HepG2 (cell line): ENCODE results near the gene DMKN. TPM values are rescaled to one million over a fixed set of nuclear protein-coding genes. Genes with fewer than 3 reads are reported as not detected.

Source experiments
- ATAC-seq: fragments of 200-7000 bp; cut with Tn5 transposase; 3 replicates; pipeline ENCODE4 v1.9.1; 2020; ENCODE audit warnings: mild to moderate bottlenecking, moderate library complexity
- BruUV-seq: library from RNA; stranded (reverse); fragments of 400-500 nt; replicated peaks from 2 replicates; lab custom pipeline; 2021; lab: Mats Ljungman, UMichigan
- CTCF ChIA-PET: fragments of 300-600 bp; formaldehyde crosslinking; extraction: SDS; loops from one replicate; lab custom pipeline; 2021; ENCODE audit warnings: low total read pairs, inconsistent platforms, low intra/inter-chr PET ratio; lab: Yijun Ruan, JAX
- POLR2A ChIA-PET: fragments of 350-600 bp; sonication (Branson Sonifier 250); formaldehyde crosslinking; loops from one replicate; lab custom pipeline; 2020; ENCODE audit warnings: antibody characterized with exemption, inconsistent platforms; lab: Yijun Ruan, JAX
- DNase-seq: peaks from one replicate; pipeline ENCODE4 v3.0.0-alpha.2; 2015; ENCODE audit warnings: low spot score
- FAIRE-seq: peaks from 3 replicates; lab custom pipeline; 2011; peaks lifted over from hg19 to GRCh38; lab: Jason Lieb, UNC
- H2AFZ ChIP-seq: one replicate; pipeline ENCODE4 v1.6.1; 2011; ENCODE audit warnings: low read length, inconsistent platforms
- H3K27ac ChIP-seq: fragments of 300-600 bp; 3 replicates; pipeline ENCODE4 v1.8.0; 2011; ENCODE audit warnings: mixed run types, mild to moderate bottlenecking, mixed read lengths, low read length, inconsistent platforms; ENCODE audit not compliant: insufficient read depth; ENCODE audit errors: extremely low read length
- H3K27me3 ChIP-seq, 2 experiments: fragments of 200-600 bp in 1 of 2; 2 replicates in 1 of 2; 3 replicates in 1 of 2; pipeline versions ENCODE4 v1.6.0 to v1.8.0; 2011; ENCODE audit warnings: low read length in 2 of 2, mild to moderate bottlenecking in 2 of 2, moderate library complexity in 2 of 2, inconsistent platforms in 1 of 2; ENCODE audit not compliant: insufficient read depth in 2 of 2, control insufficient read depth in 1 of 2
- H3K36me3 ChIP-seq, 2 experiments: fragments of 200-600 bp in 1 of 2; replicated peaks in 1 of 2; 2 replicates in 1 of 2; 3 replicates in 1 of 2; pipeline versions ENCODE4 v1.5.1 to v1.8.0; 2011; ENCODE audit warnings: low read length in 2 of 2, inconsistent platforms in 1 of 2; ENCODE audit not compliant: insufficient read depth in 2 of 2, control insufficient read depth in 1 of 2
- H3K4me1 ChIP-seq: 2 replicates; pipeline ENCODE4 v1.5.1; 2012; ENCODE audit warnings: low read length, inconsistent platforms; ENCODE audit not compliant: insufficient read depth
- H3K4me2 ChIP-seq: 2 replicates; pipeline ENCODE4 v1.6.0; 2011; ENCODE audit warnings: low read depth, low read length, inconsistent platforms
- H3K4me3 ChIP-seq, 3 experiments: fragments of 200-600 bp in 1 of 3; sonication (generic), shearing (Covaris generic) in 1 of 3; replicated peaks in 1 of 3; 2 replicates each; pipeline ENCODE4 v1.5.1; 2011 to 2016; ENCODE audit warnings: low read length in 3 of 3, inconsistent platforms in 2 of 3, low read depth in 2 of 3, mild to moderate bottlenecking in 2 of 3, control low read depth in 1 of 3, mixed read lengths in 1 of 3; ENCODE audit not compliant: insufficient read depth in 1 of 3
- H3K79me2 ChIP-seq: one replicate; pipeline ENCODE4 v1.6.1; 2011; ENCODE audit warnings: low read length, inconsistent platforms; ENCODE audit not compliant: insufficient read depth
- H3K9ac ChIP-seq: 2 replicates; pipeline ENCODE4 v1.6.0; 2011; ENCODE audit warnings: mild to moderate bottlenecking, low read depth, low read length, inconsistent platforms; ENCODE audit not compliant: insufficient read depth
- H3K9me3 ChIP-seq: 2 replicates; pipeline ENCODE4 v1.5.1; 2012; ENCODE audit warnings: mild to moderate bottlenecking, low read length
- H4K20me1 ChIP-seq: 2 replicates; pipeline ENCODE4 v1.6.0; 2011; ENCODE audit warnings: inconsistent platforms, mild to moderate bottlenecking, low read length, moderate library complexity; ENCODE audit not compliant: insufficient read depth
- BCL3 ChIP-seq: sonication (generic); formaldehyde crosslinking; IDR thresholded peaks from 2 replicates; pipeline ENCODE4 v1.5.1; 2020; ENCODE audit warnings: mild to moderate bottlenecking, missing genetic modification reagents, moderate library complexity
- IKZF4 ChIP-seq: sonication (generic); formaldehyde crosslinking; IDR thresholded peaks from 2 replicates; pipeline ENCODE4 v1.5.1; 2020; ENCODE audit warnings: borderline replicate concordance, mild to moderate bottlenecking, low read depth, missing genetic modification reagents; ENCODE audit errors: not compliant biosample characterization
- KAT2B ChIP-seq: fragments of 150-350 bp; IDR thresholded peaks from 2 replicates; pipeline ENCODE4 v1.6.1; 2014; ENCODE audit warnings: low read depth, low read length, borderline replicate concordance
- PCBP2 ChIP-seq: fragments of 200-400 bp; formaldehyde crosslinking; optimal IDR thresholded peaks from 2 replicates; pipeline ENCODE3; 2018; ENCODE audit warnings: low read length, low read depth; ENCODE audit not compliant: poor library complexity, severe bottlenecking
- RBM22 ChIP-seq: fragments of 200-400 bp; formaldehyde crosslinking; optimal IDR thresholded peaks from 2 replicates; pipeline ENCODE3; 2017; ENCODE audit warnings: mild to moderate bottlenecking, low read length, moderate library complexity
- ZNF546 ChIP-seq: sonication (generic); formaldehyde crosslinking; conservative IDR thresholded peaks from 2 replicates; pipeline ENCODE4 v1.8.1; 2023; ENCODE audit warnings: mild to moderate bottlenecking, missing genetic modification reagents
- WGBS: methylation state at CpG from one replicate; pipeline ENCODE4 v1.1.6; 2017; ENCODE audit warnings: low lambda C conversion rate; 5-methylcytosine and 5-hydroxymethylcytosine counted together
- in situ Hi-C: cut with HindIII; loops from 2 replicates; pipeline ENCODE4 v1.10.0; 2017; ENCODE audit warnings: low pct_unique_long_range_greater_than_20kb; ENCODE audit not compliant: extremely low pct_ligation_motif_present
- intact Hi-C: fragments of 100-400 bp; cut with micrococcal nuclease; formaldehyde crosslinking; loops from one replicate; pipeline ENCODE4 v1.10.0; 2022; ENCODE audit not compliant: unreplicated experiment
- polyA plus RNA-seq, 8 experiments: library from polyadenylated mRNA; depleted of rRNA in 3 of 8; stranded (reverse) in 7 of 8; unstranded in 1 of 8; fragments of >200 nt; fragmentation: Illumina TruSeq in 4 of 8; extraction: Trizol in 4 of 8; gene quantifications; 2 replicates each; pipeline versions ENCODE4 v1.2.1 to v1.2.3, GENCODE V29; 2011 to 2016; ENCODE audit warnings: low read depth in 4 of 8, missing spikeins in 1 of 8, mixed read lengths in 1 of 8; ENCODE audit not compliant: insufficient read depth in 1 of 8
- total RNA-seq, 5 experiments: library from RNA; depleted of rRNA; stranded (reverse); fragments of >200 nt; fragmentation: Illumina TruSeq; extraction: Trizol; gene quantifications; 2 replicates each; pipeline ENCODE4 v1.2.3, GENCODE V29; 2016; ENCODE audit warnings: low read depth in 1 of 5

The DMKN gene
- total and polyA plus RNA-seq, 2 of the 13 experiments (the other 11 are each of a cell fraction or from before 2014, with no cell fraction given), result 50.8 to 57.1 TPM

DNA sequence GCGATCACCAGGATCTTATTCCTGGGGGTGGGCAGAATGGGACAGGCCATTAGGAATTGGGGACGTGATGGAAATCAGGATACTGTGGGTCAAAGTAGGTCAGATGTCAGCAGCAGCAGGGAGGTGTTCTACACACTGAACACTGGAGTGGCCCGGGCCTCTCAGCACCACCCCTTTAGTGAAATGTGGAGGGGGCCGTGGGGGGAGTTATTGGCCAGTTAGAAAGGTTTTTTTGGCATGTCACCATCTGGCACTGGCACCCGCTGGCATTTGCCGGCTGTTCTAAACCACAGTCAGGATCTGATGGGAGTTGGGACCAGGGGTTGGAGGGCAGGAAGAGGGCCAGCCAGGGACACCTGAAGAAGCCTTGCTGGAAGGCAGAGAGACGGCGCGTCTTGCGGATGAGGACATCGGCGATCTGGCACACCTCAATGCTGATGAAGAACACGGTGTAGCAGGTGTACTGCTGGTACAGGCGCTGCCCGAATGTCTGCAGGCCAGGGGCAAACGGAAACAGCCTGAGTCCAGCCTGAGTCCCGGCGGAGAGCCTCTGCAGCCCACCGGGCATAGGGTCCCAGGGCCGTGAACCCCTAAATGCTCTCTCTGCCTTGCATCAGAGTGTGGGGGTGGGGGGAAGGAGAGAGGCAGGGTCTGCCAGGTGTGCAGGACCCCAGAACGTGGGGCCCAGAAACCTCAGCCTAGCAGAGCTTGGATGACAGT, 37.8 kb upstream of the DMKN start:
- in situ Hi-C loops, result no loop called here
- H3K9ac ChIP-seq, result no peak overlapping the region
- ATAC-seq, result no peak
- no peak for FAIRE-seq
- no peaks in the 10 kb centered on the region for H4K20me1 ChIP-seq
- POLR2A ChIA-PET, result interaction anchor here (0.5 kb wide), 1 partner anchor 46 kb away, joined by 3 read pairs; no protein-coding TSS in a partner anchor
- CTCF ChIA-PET, result no interaction called here
- H3K4me2 ChIP-seq, result no peak overlapping the region
- H3K4me1 ChIP-seq, result peaks cover 51% of the 10 kb centered on the region
- H3K27me3 ChIP-seq, result peaks cover 0 to 14% of the 10 kb centered on the region in 2 experiments; a peak in 1 of 5 replicates
- no peaks in the 10 kb centered on the region for H3K9me3 ChIP-seq
- peaks cover 0 to 3% of the 10 kb centered on the region in 2 experiments; a peak in 3 of 5 replicates for H3K36me3 ChIP-seq
- 87% methylated on average over 21 of the region's 21 CpGs for WGBS
- BruUV-seq, result no TSS peak
- TF ChIP-seq BCL3 (CRISPR knock-in tag) (no peak), PCBP2 (no peak), IKZF4 (no peak), ZNF546 (CRISPR knock-in tag) (no peak), KAT2B (no peak), RBM22 (no peak)
- TF ChIP-seq, all 625 proteins: peak for 0
- H2AFZ ChIP-seq, result no peak overlapping the region
- no peak overlapping the region for H3K4me3 ChIP-seq
- no peak for DNase-seq
- intact Hi-C loops, result loop anchor here (10.0 kb wide), 2 partner anchors 64 to 94 kb away; partner anchors contain the start of genes COX6B1, ETV2 and HAUS5
- H3K27ac ChIP-seq, result no peak overlapping the region
- H3K79me2 ChIP-seq, result peaks cover 7% of the 10 kb centered on the region
